Fibroblast of skin of right quadriceps (primary cell): ENCODE data around the gene TTC34.

Experiments used
- DNase-seq: peaks from one replicate; pipeline ENCODE4 v3.0.0-alpha.2; 2013

TTC34 gene

GRCh38 chr1:2601721-2602303 lies 199.7 kb downstream of the TTC34 start:
- DNase-seq = no peak

- DNase-seq = no peak
Measured at GRCh38 chr1:2598329-2598931, 203.1 kb downstream of the TTC34 start.

DNA sequence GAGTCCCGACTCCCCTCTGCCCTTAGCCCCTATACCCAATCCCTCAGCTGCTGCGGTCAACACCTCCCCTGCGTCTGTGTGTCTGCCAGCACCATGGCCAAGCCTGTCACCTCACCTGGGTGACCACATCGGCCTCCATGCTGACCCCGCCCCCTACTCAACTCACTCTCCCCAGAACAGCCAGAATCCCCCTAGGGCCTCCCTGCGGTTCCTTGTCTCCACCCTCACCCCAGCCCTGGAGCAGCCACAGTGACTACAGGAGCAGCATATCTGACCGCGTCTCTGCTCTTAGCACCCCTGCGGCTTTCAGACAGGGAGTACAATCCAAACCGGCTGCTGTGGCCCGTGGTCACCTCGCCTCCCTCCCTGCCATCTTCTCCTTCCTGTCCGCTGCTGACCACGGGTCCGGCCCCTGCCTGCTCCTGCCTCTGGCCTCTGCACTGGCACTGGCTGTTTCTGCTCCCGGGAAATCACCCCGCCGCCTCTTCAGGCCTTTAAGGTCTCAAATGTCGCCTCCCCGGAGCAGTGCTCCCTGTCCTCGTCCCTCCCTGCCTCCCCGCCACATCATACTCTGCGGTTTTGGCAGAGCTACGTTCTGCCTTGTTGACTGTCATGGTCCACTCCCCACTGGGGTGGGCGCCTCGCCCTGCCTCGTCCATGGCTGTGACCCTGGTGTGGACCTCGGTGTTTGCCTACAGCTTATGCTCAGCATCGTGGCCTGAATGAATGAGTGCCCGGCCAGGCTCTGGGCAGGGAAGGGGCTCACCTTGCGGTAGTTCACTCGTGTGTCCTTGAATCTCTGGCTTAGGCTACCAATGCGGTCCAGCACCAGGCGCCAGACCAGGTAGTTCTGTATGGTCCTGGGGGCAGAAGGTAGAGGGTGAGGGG lies 203.8 kb downstream of the TTC34 start:
- DNase-seq = no peak

DNA sequence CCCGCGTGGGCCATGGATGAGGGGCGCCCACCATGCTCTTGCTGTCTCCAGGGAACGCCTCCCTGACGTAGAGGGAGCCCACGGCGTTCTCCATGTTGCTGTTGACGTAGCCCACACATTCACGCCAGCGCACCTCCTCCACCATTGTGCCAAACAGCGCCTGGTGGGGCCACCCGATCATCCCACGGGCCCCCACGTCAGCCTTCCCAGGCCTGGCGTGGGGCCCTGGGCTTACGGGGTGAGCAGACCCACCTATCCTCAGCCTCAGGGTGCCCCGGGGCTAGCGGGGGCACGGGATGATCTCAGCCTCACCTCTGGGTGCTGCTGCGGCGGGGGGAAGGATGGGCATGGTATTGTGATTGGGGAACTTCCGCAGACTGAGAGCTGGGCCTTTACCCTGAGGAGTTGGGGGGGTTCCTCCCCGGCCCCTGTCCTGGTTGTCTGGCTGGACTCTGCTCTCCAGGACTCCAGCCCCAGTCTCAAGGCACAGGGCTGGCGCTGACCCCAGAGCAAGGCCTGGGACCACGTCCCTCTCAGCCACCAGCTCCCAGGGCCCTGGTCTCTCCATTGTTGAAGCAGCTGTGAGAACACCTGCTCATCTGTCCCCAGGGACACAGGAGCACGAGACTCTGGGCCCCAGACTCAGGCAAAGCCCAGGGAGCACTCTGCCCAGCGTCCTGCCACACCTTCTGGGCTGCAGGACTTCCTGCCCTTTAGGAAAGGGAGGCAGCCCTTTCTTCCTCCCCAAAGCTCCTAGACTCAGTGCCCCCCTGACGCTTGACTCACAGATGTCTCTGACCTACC lies 204.8 kb downstream of the TTC34 start:
- no peak for DNase-seq

- DNase-seq = no peak
Measured at GRCh38 chr1:2595812-2596529, 205.5 kb downstream of the TTC34 start.

- no peak for DNase-seq
Measured at GRCh38 chr1:2595261-2595811, 206.2 kb downstream of the TTC34 start.

DNA sequence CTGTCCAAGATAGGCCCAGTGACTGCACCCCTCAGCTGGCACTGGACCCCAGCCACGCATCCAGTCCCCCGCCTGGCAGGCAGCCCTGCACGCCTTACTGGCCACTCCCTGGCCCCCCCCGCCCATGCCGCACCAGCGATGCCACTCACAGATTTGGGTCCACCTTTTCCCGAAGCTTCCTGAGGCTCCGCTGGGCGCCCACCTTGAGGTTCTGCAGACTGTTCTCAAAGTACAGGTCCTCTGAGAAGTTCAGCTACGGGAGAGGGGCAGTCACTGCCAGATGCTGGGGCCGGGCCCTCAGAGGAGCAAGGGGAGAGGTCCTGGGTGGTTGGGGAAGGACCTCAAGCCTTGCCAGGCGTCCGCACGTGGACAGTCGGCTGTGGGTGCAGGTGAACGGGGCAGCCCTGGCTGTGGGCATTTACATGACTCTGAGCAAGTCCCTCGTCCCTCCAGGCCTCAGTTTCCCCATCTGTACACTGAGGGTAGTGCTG lies 206.8 kb downstream of the TTC34 start:
- DNase-seq = no peak

DNA sequence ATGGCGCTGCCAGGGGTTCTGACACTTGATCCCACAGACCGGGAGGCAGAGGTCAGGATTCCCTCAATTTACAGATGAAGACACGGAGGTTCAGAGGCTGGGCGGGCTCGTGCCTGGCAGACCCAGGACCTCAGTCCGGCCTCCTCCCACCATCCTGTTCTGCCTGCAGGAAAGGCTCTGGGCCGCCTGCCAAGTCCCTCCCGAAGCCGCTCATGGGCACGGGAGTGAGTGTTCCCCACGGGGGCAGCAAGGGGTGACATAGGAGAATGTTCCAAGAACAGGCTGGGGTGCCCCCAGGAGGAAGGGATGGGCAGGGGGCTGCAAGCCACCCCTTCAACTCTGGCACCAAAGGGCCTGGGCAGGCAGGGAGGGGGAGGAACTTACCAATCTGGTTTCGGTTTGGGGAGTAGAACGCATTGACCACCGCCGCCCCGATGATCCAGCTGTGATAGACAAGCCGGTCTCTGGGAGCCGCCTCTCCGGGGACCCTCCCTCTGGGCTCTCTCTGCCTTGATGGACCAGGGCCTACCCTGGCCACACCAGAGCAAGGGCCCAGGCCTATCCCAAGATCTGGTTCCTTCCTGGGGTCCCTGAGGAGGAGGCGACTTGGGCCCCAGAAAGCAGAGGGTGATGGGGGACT lies 207.4 kb downstream of the TTC34 start:
- no peak for DNase-seq

- no peak for DNase-seq
Measured at GRCh38 chr1:2593251-2593878, 208.1 kb downstream of the TTC34 start.

DNA sequence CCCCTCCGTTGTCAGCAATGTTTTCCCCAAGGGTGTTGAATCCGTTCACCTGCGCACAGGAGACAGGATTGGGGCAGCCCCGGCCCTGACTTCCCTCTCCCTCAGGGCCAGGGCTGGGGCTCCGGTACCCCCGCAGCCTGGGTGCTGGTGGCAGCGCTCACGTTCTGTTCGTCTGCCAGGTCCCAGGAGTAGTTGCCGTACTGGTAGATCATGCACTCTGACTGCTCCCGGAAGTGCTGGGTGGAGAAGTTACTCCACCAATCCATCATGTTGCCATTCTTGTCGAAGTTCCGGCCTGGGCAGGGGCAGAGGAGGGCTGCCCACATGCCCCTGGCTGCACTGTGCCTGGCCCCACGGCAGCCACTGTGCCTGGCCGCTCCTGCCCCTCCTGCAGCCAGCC lies 208.8 kb downstream of the TTC34 start:
- DNase-seq = no peak

- no peak for DNase-seq
Measured at GRCh38 chr1:2591581-2592261, 209.8 kb downstream of the TTC34 start.

- no peak for DNase-seq
Measured at GRCh38 chr1:2591233-2591580, 210.3 kb downstream of the TTC34 start.

DNA sequence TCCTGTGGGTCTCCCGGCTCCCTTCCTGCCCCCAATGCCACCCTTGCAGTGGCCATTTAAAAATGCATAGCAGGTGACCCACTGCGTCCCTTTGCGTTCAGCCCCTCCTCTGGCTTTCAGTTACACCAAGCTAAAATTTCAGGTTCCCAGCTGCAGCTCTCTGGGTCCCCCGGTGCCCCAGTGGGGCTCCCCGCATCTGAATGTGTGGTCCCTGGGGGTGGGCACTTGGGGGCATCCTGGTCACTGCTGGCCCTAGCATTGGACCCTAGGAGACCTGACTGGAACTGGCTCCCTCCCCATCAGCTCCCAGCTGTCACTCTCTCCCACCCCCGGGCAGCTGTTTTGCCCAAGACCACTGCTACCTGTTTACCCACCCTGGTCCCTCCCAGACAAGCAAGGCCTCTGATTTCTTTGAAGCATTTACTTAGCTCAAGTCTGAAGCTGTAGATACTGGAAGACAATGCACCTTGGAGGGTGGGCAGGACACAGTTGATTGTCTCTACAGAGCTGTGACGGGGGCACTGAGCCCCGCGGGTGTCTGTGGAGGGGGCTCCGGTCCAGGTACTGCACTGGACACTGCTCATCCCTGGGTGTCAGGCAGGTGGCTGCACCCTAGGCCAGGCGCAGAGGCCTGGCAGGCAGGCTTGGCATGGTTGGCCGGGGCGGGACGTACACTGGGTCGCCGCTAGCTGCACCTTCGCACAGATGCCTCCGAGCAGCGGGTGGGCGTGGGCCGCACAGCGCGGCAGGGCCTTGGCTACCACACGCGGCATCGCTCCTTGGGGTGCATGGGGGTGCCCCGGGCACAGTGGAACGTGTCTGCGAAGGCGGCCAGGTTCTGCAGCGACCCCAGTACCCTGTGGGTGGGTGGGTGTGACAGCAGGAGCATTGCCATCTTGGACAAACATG lies 211.0 kb downstream of the TTC34 start:
- no peak for DNase-seq

DNA sequence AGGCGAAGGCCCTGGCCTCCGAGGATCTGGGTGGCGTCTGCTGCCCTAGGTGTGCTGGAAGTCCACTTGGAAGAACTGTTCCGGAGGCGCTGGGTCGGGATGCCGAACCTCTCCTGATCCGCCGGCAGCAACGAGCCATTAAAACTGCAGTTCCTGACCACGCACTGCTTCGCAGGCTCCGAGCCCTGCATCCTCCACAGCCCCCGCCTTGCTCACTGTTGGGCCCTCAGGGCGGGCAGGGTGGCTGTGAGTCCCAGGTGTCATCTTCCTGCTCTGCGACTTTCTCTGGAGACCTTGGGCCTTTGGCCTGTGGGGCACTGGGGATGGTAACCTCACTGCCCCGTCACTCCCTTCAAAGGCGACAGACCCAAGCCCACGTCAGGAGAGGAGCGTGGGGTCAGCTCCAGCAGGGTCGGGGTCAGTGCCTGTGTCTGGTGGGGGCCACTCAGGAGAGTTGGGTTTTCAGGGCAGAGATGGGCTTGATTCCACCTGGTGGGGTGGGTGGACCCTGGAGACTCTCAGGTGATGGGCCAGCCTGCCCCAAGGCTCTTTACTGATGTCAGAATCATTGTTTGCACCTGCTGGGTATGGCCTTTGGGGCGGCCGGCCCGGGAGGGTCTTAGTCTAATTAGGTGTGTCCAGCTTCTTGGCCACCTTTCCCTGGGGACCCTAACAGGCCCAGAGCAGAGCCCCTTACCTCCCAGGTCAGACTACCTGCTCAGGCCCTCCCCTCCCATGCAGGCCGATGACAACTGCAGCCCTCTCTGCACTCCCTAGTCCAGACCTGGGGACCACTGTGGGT lies 211.9 kb downstream of the TTC34 start:
- no peak for DNase-seq

DNA sequence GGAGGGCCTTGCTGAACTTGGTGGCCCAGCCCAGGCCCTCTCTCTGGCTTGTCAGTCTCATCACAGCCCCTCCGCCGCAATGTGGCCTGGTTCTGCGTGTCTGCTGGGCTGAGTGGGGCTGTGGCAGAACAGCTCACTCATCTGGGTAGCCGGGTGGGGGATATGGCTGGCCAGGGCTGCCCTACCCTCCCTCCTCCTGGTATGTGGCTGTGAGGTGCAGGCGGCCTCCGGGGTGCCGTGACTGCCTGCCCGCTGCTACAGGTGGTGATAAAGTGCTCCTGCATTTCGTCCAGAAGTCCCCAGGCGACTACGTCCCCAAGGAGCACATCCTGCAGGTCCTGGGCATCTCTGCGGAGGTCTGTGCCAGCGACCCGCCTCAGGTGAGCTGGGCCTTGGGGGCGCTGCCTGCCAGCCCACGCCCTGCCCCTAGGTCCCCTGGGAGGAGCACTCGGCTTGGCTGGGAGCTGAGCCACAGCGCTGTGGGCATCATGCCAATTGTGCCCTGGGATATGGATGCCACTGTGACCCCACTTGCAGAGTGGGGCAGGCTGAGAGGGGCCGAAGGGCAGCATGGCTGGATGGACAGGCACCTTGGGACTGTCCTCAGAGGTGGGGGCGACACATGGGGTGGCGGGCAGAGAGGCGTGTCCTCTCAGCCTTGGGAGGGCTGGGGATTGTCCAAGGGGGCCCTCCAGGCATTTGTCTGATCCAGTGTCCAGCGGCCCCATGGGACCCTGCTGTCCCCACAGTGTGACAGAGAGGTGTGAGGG lies 212.6 kb downstream of the TTC34 start:
- DNase-seq = no peak

DNA sequence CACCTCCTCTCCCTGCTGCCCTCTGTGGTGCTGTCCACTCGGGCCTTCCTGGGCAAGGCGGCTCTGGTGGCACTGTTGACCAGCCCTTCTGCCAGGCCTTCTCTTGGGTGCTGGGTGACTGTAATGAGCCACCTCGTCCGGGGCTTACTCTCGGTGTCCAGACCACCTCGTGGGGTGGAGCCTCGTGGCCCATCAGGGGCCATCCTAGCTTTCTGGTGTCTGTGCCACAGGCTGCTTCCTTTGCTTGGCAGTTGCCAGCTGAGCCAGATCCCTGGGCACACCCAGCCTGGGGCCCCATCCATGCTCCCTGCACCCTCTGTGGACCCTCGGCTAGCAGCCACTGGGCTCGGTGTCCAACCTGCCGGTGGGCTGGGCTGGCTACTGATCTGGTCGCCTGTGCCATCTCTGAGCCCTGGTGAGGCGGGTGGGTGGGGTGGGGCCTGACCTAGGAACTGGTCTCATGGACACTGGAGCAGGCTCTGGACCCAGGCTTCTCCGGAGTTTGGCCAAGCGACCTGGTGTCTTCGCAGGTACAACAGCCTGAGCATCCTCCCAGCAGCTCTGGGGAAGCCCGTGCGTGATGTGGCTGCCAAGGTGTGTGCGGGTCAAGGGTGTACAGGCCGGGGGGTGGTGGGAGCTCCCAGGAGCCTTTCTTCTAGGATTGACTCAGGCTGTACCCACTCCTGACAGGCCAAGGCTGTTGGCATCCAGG lies 213.5 kb downstream of the TTC34 start:
- no peak for DNase-seq
